ENCODE data around the gene SMYD3. TPM values are rescaled to one million over a fixed set of nuclear protein-coding genes. Genes with fewer than 3 reads are reported as not detected.

The SMYD3 gene
- total and polyA plus RNA-seq, 2 donors (not counting 1 experiment from before 2014, with no cell fraction given) = 69.4 to 83.1 TPM

GRCh38 chr1:246160374-246160773, 346.7 kb downstream of the SMYD3 start:
- Histone ChIP-seq H3K27me3 (ENCODE audit: control insufficient read depth, insufficient read depth, low read length) (no peaks in the 10 kb centered on the region), H3K79me2 (ENCODE audit: control insufficient read depth, insufficient read depth, low read length) (no peaks in the 10 kb centered on the region), H2AFZ (ENCODE audit: low read length) (no peak overlapping the region), H3K4me1 (ENCODE audit: control insufficient read depth, extremely low read depth, insufficient read depth, low read length) (peaks cover 9% of the 10 kb centered on the region), H4K20me1 (ENCODE audit: control insufficient read depth, extremely low read depth, insufficient read depth, low read length) (no peaks in the 10 kb centered on the region), H3K9me3 (ENCODE audit: control insufficient read depth, insufficient read depth, low read depth, low read length) (no peaks in the 10 kb centered on the region), H3K4me2 (ENCODE audit: extremely low read depth, insufficient read depth, low read length) (no peak overlapping the region), H3K27ac (ENCODE audit: insufficient read depth, low read length) (no peak overlapping the region), H3K36me3 (ENCODE audit: control insufficient read depth, insufficient read depth, low read length) (no peaks in the 10 kb centered on the region), H3K4me3 (replicated peaks in 1 of 4; ENCODE audit: control extremely low read depth in 1 of 4, insufficient read depth in 1 of 4, low read depth in 3 of 4, low read length in 4 of 4) (no peak overlapping the region), H3K9ac (ENCODE audit: insufficient read depth, low read length) (no peak overlapping the region)
- no peak for DNase-seq (ENCODE audit: low read depth in 2 of 2)
- no peak for TF ChIP-seq EZH2 (IDR thresholded peaks at IDR 0.05; ENCODE audit: low read length, missing control alignments)
- no peak for TF ChIP-seq CTCF (conservative IDR thresholded peaks at IDR 0.05 in 1 of 2, IDR thresholded peaks at IDR 0.05 in 1 of 2; ENCODE audit: low read depth in 1 of 2, low read length in 2 of 2)

- Histone ChIP-seq H3K79me2 (ENCODE audit: control insufficient read depth, insufficient read depth, low read length) (no peaks in the 10 kb centered on the region), H2AFZ (ENCODE audit: low read length) (no peak overlapping the region), H3K9ac (ENCODE audit: insufficient read depth, low read length) (no peak overlapping the region), H3K4me3 (replicated peaks in 1 of 4; ENCODE audit: control extremely low read depth in 1 of 4, insufficient read depth in 1 of 4, low read depth in 3 of 4, low read length in 4 of 4) (no peak overlapping the region), H3K36me3 (ENCODE audit: control insufficient read depth, insufficient read depth, low read length) (no peaks in the 10 kb centered on the region), H3K4me1 (ENCODE audit: control insufficient read depth, extremely low read depth, insufficient read depth, low read length) (peaks cover 9% of the 10 kb centered on the region), H3K27me3 (ENCODE audit: control insufficient read depth, insufficient read depth, low read length) (no peaks in the 10 kb centered on the region), H3K27ac (ENCODE audit: insufficient read depth, low read length) (no peak overlapping the region), H3K4me2 (ENCODE audit: extremely low read depth, insufficient read depth, low read length) (no peak overlapping the region), H4K20me1 (ENCODE audit: control insufficient read depth, extremely low read depth, insufficient read depth, low read length) (no peaks in the 10 kb centered on the region), H3K9me3 (ENCODE audit: control insufficient read depth, insufficient read depth, low read depth, low read length) (no peaks in the 10 kb centered on the region)
- DNase-seq (ENCODE audit: low read depth in 2 of 2) = no peak
- no peak for TF ChIP-seq EZH2 (IDR thresholded peaks at IDR 0.05; ENCODE audit: low read length, missing control alignments)
- TF ChIP-seq CTCF (conservative IDR thresholded peaks at IDR 0.05 in 1 of 2, IDR thresholded peaks at IDR 0.05 in 1 of 2; ENCODE audit: low read depth in 1 of 2, low read length in 2 of 2) = no peak
Measured at GRCh38 chr1:246159279-246160227, 347.5 kb downstream of the SMYD3 start.

- no peaks in the 10 kb centered on the region for H3K36me3 ChIP-seq (ENCODE audit: control insufficient read depth, insufficient read depth, low read length)
- no peak overlapping the region for H3K4me3 ChIP-seq (replicated peaks in 1 of 4; ENCODE audit: control extremely low read depth in 1 of 4, insufficient read depth in 1 of 4, low read depth in 3 of 4, low read length in 4 of 4)
- DNase-seq (ENCODE audit: low read depth in 2 of 2) = no peak
- TF ChIP-seq EZH2 (IDR thresholded peaks at IDR 0.05; ENCODE audit: low read length, missing control alignments) (no peak), CTCF (conservative IDR thresholded peaks at IDR 0.05 in 1 of 2, IDR thresholded peaks at IDR 0.05 in 1 of 2; ENCODE audit: low read depth in 1 of 2, low read length in 2 of 2) (no peak)
- H3K27me3 ChIP-seq (ENCODE audit: control insufficient read depth, insufficient read depth, low read length) = no peaks in the 10 kb centered on the region
- H3K9ac ChIP-seq (ENCODE audit: insufficient read depth, low read length) = no peak overlapping the region
- no peaks in the 10 kb centered on the region for H4K20me1 ChIP-seq (ENCODE audit: control insufficient read depth, extremely low read depth, insufficient read depth, low read length)
- no peaks in the 10 kb centered on the region for H3K9me3 ChIP-seq (ENCODE audit: control insufficient read depth, insufficient read depth, low read depth, low read length)
- H3K27ac ChIP-seq (ENCODE audit: insufficient read depth, low read length) = no peak overlapping the region
- no peak overlapping the region for H2AFZ ChIP-seq (ENCODE audit: low read length)
- no peak overlapping the region for H3K4me2 ChIP-seq (ENCODE audit: extremely low read depth, insufficient read depth, low read length)
- H3K79me2 ChIP-seq (ENCODE audit: control insufficient read depth, insufficient read depth, low read length) = no peaks in the 10 kb centered on the region
- peaks cover 11% of the 10 kb centered on the region for H3K4me1 ChIP-seq (ENCODE audit: control insufficient read depth, extremely low read depth, insufficient read depth, low read length)
Measured at GRCh38 chr1:246158131-246158530, 348.9 kb downstream of the SMYD3 start.
